PC-9 (cell line): ENCODE measurements around the gene USP37.

ENCODE experiments used
- EZH2 ChIP-seq: fragments of 200-600 bp; sonication (generic); IDR thresholded peaks from 2 replicates; pipeline ENCODE4 v1.8.0; 2017; ENCODE audit warnings: antibody characterized with exemption, low read depth
- TF ChIP-seq, protein P1 (sequence below): fragments of 200-600 bp; sonication (generic); conservative IDR thresholded peaks from 2 replicates; pipeline ENCODE4 v1.6.1; 2017; ENCODE audit warnings: mixed run types, antibody characterized with exemption, mild to moderate bottlenecking, moderate library complexity

DNA sequence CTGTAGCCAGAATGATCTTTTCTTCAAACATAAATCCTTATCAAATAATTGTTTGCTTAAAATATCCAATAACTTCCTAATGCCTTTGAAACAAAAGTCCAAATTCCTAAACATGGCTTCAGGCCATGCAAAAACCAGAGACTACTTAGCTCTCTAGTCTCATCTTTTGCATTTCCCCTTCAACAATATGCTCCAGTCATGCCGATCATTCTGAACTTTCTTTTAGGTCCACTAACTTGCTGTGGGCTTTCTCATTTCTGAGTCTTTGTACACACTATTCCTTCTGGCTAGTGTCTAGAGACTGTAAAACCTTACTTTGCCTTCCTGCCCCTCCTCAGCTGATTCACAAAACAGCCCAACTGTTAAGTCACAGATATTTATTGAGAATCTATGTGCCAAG lies 97.7 kb downstream of the USP37 start:
- TF ChIP-seq EZH2 = no peak
- TF ChIP-seq, protein P1, sequence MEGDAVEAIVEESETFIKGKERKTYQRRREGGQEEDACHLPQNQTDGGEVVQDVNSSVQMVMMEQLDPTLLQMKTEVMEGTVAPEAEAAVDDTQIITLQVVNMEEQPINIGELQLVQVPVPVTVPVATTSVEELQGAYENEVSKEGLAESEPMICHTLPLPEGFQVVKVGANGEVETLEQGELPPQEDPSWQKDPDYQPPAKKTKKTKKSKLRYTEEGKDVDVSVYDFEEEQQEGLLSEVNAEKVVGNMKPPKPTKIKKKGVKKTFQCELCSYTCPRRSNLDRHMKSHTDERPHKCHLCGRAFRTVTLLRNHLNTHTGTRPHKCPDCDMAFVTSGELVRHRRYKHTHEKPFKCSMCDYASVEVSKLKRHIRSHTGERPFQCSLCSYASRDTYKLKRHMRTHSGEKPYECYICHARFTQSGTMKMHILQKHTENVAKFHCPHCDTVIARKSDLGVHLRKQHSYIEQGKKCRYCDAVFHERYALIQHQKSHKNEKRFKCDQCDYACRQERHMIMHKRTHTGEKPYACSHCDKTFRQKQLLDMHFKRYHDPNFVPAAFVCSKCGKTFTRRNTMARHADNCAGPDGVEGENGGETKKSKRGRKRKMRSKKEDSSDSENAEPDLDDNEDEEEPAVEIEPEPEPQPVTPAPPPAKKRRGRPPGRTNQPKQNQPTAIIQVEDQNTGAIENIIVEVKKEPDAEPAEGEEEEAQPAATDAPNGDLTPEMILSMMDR = no peak
